GM23338 (cell line): ENCODE results near the gene TP73. TPM values are rescaled to one million over a fixed set of nuclear protein-coding genes. Genes with fewer than 3 reads are reported as not detected.

ENCODE experiments used
- ATAC-seq: fragments of 200-7000 bp; cut with Tn5 transposase; 3 replicates; pipeline ENCODE4 v1.9.1; 2020
- DNase-seq: peaks from one replicate; pipeline ENCODE4 v3.0.0-alpha.2; 2015; ENCODE audit warnings: low spot score
- H2AFZ ChIP-seq: fragments of 200-600 bp; sonication (generic); 2 replicates; pipeline ENCODE4 v1.8.0; 2016; ENCODE audit warnings: antibody characterized with exemption, mild to moderate bottlenecking, moderate library complexity
- H3F3A ChIP-seq: fragments of 200-600 bp; sonication (generic); replicated peaks from 2 replicates; pipeline ENCODE4 v1.8.0; 2017; ENCODE audit warnings: antibody characterized with exemption, mixed run types, low read depth
- H3K27ac ChIP-seq: fragments of 200-600 bp; sonication (generic); 2 replicates; pipeline ENCODE4 v1.6.1; 2016; ENCODE audit warnings: low read depth
- H3K27me3 ChIP-seq: fragments of 200-600 bp; sonication (generic); 2 replicates; pipeline ENCODE4 v1.8.0; 2016; ENCODE audit warnings: mild to moderate bottlenecking, mixed run types, moderate library complexity; ENCODE audit not compliant: insufficient read depth
- H3K36me3 ChIP-seq: fragments of 200-600 bp; sonication (generic); 2 replicates; pipeline ENCODE4 v1.8.0; 2016; ENCODE audit warnings: mild to moderate bottlenecking; ENCODE audit not compliant: insufficient read depth
- H3K4me1 ChIP-seq: fragments of 200-600 bp; sonication (generic); 2 replicates; pipeline ENCODE4 v1.8.0; 2016; ENCODE audit warnings: mild to moderate bottlenecking, moderate library complexity; ENCODE audit not compliant: insufficient read depth
- H3K4me2 ChIP-seq: fragments of 200-600 bp; sonication (generic); 2 replicates; pipeline ENCODE4 v1.7.1; 2017; ENCODE audit warnings: mixed run types
- H3K4me3 ChIP-seq: fragments of 200-600 bp; sonication (generic); 2 replicates; pipeline ENCODE4 v1.6.1; 2016; ENCODE audit warnings: mixed run types
- H3K79me2 ChIP-seq: fragments of 200-600 bp; sonication (generic); replicated peaks from 2 replicates; pipeline ENCODE4 v1.8.0; 2017; ENCODE audit warnings: mild to moderate bottlenecking; ENCODE audit not compliant: insufficient read depth
- H3K9me2 ChIP-seq: fragments of 200-600 bp; sonication (generic); 2 replicates; pipeline ENCODE4 v1.8.0; 2017; ENCODE audit not compliant: insufficient read depth
- H4K20me1 ChIP-seq: fragments of 200-600 bp; sonication (generic); replicated peaks from 2 replicates; pipeline ENCODE4 v1.8.0; 2017; ENCODE audit warnings: mild to moderate bottlenecking; ENCODE audit not compliant: insufficient read depth
- H3K27ac Mint-ChIP-seq: 2 replicates; pipeline ENCODE4 v1.8.0; 2020; ENCODE audit warnings: inconsistent platforms, mild to moderate bottlenecking, moderate library complexity, mixed read lengths
- H3K27me3 Mint-ChIP-seq: 3 replicates; pipeline ENCODE4 v1.8.0; 2022; ENCODE audit warnings: low read depth, mild to moderate bottlenecking, moderate library complexity, mixed read lengths, inconsistent platforms; ENCODE audit not compliant: insufficient read depth, poor library complexity
- H3K36me3 Mint-ChIP-seq: 3 replicates; pipeline ENCODE4 v1.8.0; 2021; ENCODE audit warnings: low read depth, mild to moderate bottlenecking, inconsistent platforms, moderate library complexity, mixed read lengths
- H3K4me1 Mint-ChIP-seq: 3 replicates; pipeline ENCODE4 v1.8.0; 2020; ENCODE audit warnings: mild to moderate bottlenecking, inconsistent platforms, mixed read lengths
- H3K4me3 Mint-ChIP-seq: 3 replicates; pipeline ENCODE4 v1.8.0; 2021; ENCODE audit warnings: moderate library complexity, mild to moderate bottlenecking, inconsistent platforms, mixed read lengths
- H3K9me3 Mint-ChIP-seq: 3 replicates; pipeline ENCODE4 v1.8.0; 2020; ENCODE audit warnings: moderate library complexity, mild to moderate bottlenecking, inconsistent platforms, mixed read lengths
- CREB1 ChIP-seq: fragments of 250-450 bp; sonication (Bioruptor Pico); IDR thresholded peaks from 2 replicates; pipeline ENCODE4 v1.5.0; 2020; ENCODE audit warnings: low read depth, mild to moderate bottlenecking, moderate library complexity
- ETS1 ChIP-seq: IDR thresholded peaks from 2 replicates; pipeline ENCODE4 v1.6.1; 2016; ENCODE audit warnings: antibody characterized with exemption
- EZH2 ChIP-seq: fragments of 200-600 bp; sonication (generic); IDR thresholded peaks from one replicate; pipeline ENCODE4 v1.8.0; 2017; ENCODE audit warnings: antibody characterized with exemption, mild to moderate bottlenecking, low read depth; ENCODE audit not compliant: unreplicated experiment
- EZH2phosphoT487 ChIP-seq: fragments of 200-600 bp; sonication (generic); IDR thresholded peaks from one replicate; pipeline ENCODE4 v1.8.1; 2018; ENCODE audit warnings: antibody characterized with exemption; ENCODE audit not compliant: unreplicated experiment
- NANOG ChIP-seq: IDR thresholded peaks from 2 replicates; pipeline ENCODE4 v1.6.1; 2016; ENCODE audit warnings: antibody characterized with exemption, borderline replicate concordance
- POLR2AphosphoS5 ChIP-seq: IDR thresholded peaks from 2 replicates; pipeline ENCODE4 v1.6.1; 2016; ENCODE audit warnings: antibody characterized with exemption, low read depth
- REST ChIP-seq: IDR thresholded peaks from one replicate; pipeline ENCODE4 v1.6.1; 2018; ENCODE audit warnings: antibody characterized with exemption; ENCODE audit not compliant: unreplicated experiment
- STAT1 ChIP-seq: IDR thresholded peaks from one replicate; pipeline ENCODE4 v1.6.1; 2016; ENCODE audit warnings: antibody characterized with exemption; ENCODE audit not compliant: unreplicated experiment
- ZNF114 ChIP-seq: fragments of 250-450 bp; sonication (Bioruptor Pico); IDR thresholded peaks from 2 replicates; pipeline ENCODE4 v1.5.0; 2020; ENCODE audit warnings: mild to moderate bottlenecking, moderate library complexity
- ZNF331 ChIP-seq: fragments of 250-450 bp; sonication (Bioruptor Pico); IDR thresholded peaks from 2 replicates; pipeline ENCODE4 v1.5.0; 2020; ENCODE audit warnings: low read depth, mild to moderate bottlenecking, moderate library complexity
- polyA plus RNA-seq: library from polyadenylated mRNA; unstranded; fragments of >200 nt; fragmentation: Nextera tagmentation; extraction: Ambion mirVana; gene quantifications from 2 replicates; pipeline ENCODE4 v1.2.1, GENCODE V29; 2016
- total RNA-seq: library from RNA; depleted of rRNA; stranded (reverse); fragments of >200 nt; shearing (Covaris generic); gene quantifications from 2 replicates; pipeline ENCODE4 v1.2.3, GENCODE V29; 2014
- TF ChIP-seq, protein P1 (sequence below), 2 experiments: fragments of 200-600 bp in 1 of 2; sonication (generic) in 1 of 2; conservative IDR thresholded peaks; 2 replicates each; pipeline versions ENCODE4 v1.5.1 to v1.6.1; 2016 to 2017; ENCODE audit warnings: antibody characterized with exemption in 2 of 2, low read depth in 2 of 2, mild to moderate bottlenecking in 2 of 2, moderate library complexity in 1 of 2

The TP73 gene
- total and polyA plus RNA-seq, 2 experiments from 2014 or later: 1.4 to 3.4 TPM

- TF ChIP-seq ZNF331: no peak
- no peak for TF ChIP-seq STAT1
- no peak for TF ChIP-seq POLR2AphosphoS5
- TF ChIP-seq REST: no peak
Measured at GRCh38 chr1:3777078-3777547, 124.8 kb downstream of the TP73 start (continued).

GRCh38 chr1:3777647-3778589 is 125.6 kb downstream of the TP73 start:
- Histone ChIP-seq H3K4me1 (peaks cover 7% of the 10 kb centered on the region; the same call in 1 of the 2 replicates), H3K4me3 (no peak overlapping the region), H3K36me3 (peaks cover 25% of the 10 kb centered on the region), H3K4me2 (no peak overlapping the region), H2AFZ (no peak overlapping the region), H3K27ac (no peak overlapping the region), H3K79me2 (no peaks in the 10 kb centered on the region), H3K9me2 (no peaks in the 10 kb centered on the region), H4K20me1 (peaks cover 12% of the 10 kb centered on the region), H3K27me3 (no peaks in the 10 kb centered on the region), H3F3A (peaks cover 11% of the 10 kb centered on the region; the same call in 1 of the 2 replicates)
- ATAC-seq (no peak), DNase-seq (no peak)
- Mint-ChIP-seq H3K27me3 (peaks cover 14% of the 10 kb centered on the region), H3K9me3 (no peaks in the 10 kb centered on the region; the same call in 2 of the 3 replicates), H3K4me3 (no peak overlapping the region), H3K36me3 (peaks cover 39% of the 10 kb centered on the region), H3K4me1 (peaks cover 10% of the 10 kb centered on the region), H3K27ac (no peak overlapping the region)
- TF ChIP-seq CREB1 (CRISPR knock-in tag) (no peak), STAT1 (no peak), REST (no peak), NANOG (no peak), POLR2AphosphoS5 (no peak), EZH2 (no peak), ETS1 (no peak), EZH2phosphoT487 (no peak), ZNF114 (CRISPR knock-in tag) (no peak), ZNF331 (no peak)
- TF ChIP-seq, protein P1, sequence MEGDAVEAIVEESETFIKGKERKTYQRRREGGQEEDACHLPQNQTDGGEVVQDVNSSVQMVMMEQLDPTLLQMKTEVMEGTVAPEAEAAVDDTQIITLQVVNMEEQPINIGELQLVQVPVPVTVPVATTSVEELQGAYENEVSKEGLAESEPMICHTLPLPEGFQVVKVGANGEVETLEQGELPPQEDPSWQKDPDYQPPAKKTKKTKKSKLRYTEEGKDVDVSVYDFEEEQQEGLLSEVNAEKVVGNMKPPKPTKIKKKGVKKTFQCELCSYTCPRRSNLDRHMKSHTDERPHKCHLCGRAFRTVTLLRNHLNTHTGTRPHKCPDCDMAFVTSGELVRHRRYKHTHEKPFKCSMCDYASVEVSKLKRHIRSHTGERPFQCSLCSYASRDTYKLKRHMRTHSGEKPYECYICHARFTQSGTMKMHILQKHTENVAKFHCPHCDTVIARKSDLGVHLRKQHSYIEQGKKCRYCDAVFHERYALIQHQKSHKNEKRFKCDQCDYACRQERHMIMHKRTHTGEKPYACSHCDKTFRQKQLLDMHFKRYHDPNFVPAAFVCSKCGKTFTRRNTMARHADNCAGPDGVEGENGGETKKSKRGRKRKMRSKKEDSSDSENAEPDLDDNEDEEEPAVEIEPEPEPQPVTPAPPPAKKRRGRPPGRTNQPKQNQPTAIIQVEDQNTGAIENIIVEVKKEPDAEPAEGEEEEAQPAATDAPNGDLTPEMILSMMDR (conservative IDR thresholded peaks at IDR 0.05; ENCODE audit: low read depth in 2 of 2): no peak
